ENCODE data around the gene ARHGEF28. TPM values are rescaled to one million over a fixed set of nuclear protein-coding genes. Genes with fewer than 3 reads are reported as not detected.

The ARHGEF28 gene
- total RNA-seq, 2 experiments from 2014 or later = not detected

GRCh38 chr5:73964352-73964865, 338.4 kb downstream of the ARHGEF28 start:
- peaks cover 31% of the 10 kb centered on the region for H3K4me1 ChIP-seq (ENCODE audit: insufficient read depth, low read length, poor library complexity, severe bottlenecking)
- no peaks in the 10 kb centered on the region for H4K20me1 ChIP-seq (ENCODE audit: insufficient read depth, low read length)
- H3K27ac ChIP-seq (ENCODE audit: low read depth, low read length, poor library complexity, severe bottlenecking) = no peak overlapping the region
- H3K79me2 ChIP-seq (ENCODE audit: insufficient read depth, low read depth, low read length) = no peaks in the 10 kb centered on the region
- no peak overlapping the region for H3K4me3 ChIP-seq (ENCODE audit: low read depth, low read length, poor library complexity, severe bottlenecking)
- H3K36me3 ChIP-seq (ENCODE audit: insufficient read depth, low read length) = no peaks in the 10 kb centered on the region
- BruUV-seq (replicated peaks) = no TSS peak
- peak overlapping the region; percentile 7; the same call in 1 of the 2 replicates for H2AFZ ChIP-seq (ENCODE audit: low read length)
- TF ChIP-seq, protein P1, sequence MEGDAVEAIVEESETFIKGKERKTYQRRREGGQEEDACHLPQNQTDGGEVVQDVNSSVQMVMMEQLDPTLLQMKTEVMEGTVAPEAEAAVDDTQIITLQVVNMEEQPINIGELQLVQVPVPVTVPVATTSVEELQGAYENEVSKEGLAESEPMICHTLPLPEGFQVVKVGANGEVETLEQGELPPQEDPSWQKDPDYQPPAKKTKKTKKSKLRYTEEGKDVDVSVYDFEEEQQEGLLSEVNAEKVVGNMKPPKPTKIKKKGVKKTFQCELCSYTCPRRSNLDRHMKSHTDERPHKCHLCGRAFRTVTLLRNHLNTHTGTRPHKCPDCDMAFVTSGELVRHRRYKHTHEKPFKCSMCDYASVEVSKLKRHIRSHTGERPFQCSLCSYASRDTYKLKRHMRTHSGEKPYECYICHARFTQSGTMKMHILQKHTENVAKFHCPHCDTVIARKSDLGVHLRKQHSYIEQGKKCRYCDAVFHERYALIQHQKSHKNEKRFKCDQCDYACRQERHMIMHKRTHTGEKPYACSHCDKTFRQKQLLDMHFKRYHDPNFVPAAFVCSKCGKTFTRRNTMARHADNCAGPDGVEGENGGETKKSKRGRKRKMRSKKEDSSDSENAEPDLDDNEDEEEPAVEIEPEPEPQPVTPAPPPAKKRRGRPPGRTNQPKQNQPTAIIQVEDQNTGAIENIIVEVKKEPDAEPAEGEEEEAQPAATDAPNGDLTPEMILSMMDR (conservative IDR thresholded peaks at IDR 0.05; ENCODE audit: low read length) = no peak
- TF ChIP-seq EZH2phosphoT487 (IDR thresholded peaks at IDR 0.05; ENCODE audit: borderline replicate concordance, low read depth, low read length) = no peak
- no peaks in the 10 kb centered on the region for H3K9me2 ChIP-seq (ENCODE audit: insufficient read depth, low read length)
- intact Hi-C loops (cut with micrococcal nuclease; ENCODE audit: unreplicated experiment) = no loop called here
- DNase-seq (ENCODE audit: low spot score) = no peak
- peaks cover 7% of the 10 kb centered on the region; the same call in 1 of the 2 replicates for H3K9me3 ChIP-seq (ENCODE audit: low read length)
- POLR2A ChIA-PET = no interaction called here
- CTCF ChIA-PET (ENCODE audit: unreplicated experiment) = no interaction called here
- H3K4me2 ChIP-seq (ENCODE audit: low read length) = 0 out of 2 replicates have a peak overlapping the region, but pooled peaks have one; percentile 7

DNA sequence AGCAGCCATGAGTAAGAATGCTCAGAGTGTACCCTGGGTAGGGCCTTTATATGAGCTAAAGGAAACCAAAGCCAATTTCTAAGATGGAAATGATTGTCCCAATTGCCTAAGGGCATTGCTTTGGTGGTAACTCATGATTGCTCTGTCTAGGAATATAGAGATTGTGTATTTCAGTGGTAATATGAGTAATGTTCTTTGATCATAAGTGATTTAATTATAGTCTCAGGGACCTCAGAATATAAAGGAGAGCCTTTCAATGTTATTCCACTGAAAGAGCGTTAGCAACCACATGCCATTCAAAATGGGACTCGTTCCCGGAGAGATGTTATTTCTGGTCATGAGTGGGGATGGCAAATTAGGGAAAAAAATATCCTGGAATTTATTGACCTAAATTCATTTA, 340.5 kb downstream of the ARHGEF28 start:
- intact Hi-C loops (cut with micrococcal nuclease; ENCODE audit: unreplicated experiment) = no loop called here
- no peak for DNase-seq (ENCODE audit: low spot score)
- Histone ChIP-seq H3K27ac (ENCODE audit: low read depth, low read length, poor library complexity, severe bottlenecking) (no peak overlapping the region), H3K36me3 (ENCODE audit: insufficient read depth, low read length) (no peaks in the 10 kb centered on the region), H3K4me1 (ENCODE audit: insufficient read depth, low read length, poor library complexity, severe bottlenecking) (peaks cover 11% of the 10 kb centered on the region), H3K4me3 (ENCODE audit: low read depth, low read length, poor library complexity, severe bottlenecking) (no peak overlapping the region), H3K9me2 (ENCODE audit: insufficient read depth, low read length) (no peaks in the 10 kb centered on the region), H3K4me2 (ENCODE audit: low read length) (no peak overlapping the region), H3K9me3 (ENCODE audit: low read length) (peaks cover 7% of the 10 kb centered on the region; the same call in 1 of the 2 replicates), H3K79me2 (ENCODE audit: insufficient read depth, low read depth, low read length) (no peaks in the 10 kb centered on the region), H2AFZ (ENCODE audit: low read length) (no peak overlapping the region), H4K20me1 (ENCODE audit: insufficient read depth, low read length) (no peaks in the 10 kb centered on the region)
- POLR2A ChIA-PET = no interaction called here
- CTCF ChIA-PET (ENCODE audit: unreplicated experiment) = no interaction called here
- TF ChIP-seq, protein P1 (conservative IDR thresholded peaks at IDR 0.05; ENCODE audit: low read length) = no peak
- TF ChIP-seq EZH2phosphoT487 (IDR thresholded peaks at IDR 0.05; ENCODE audit: borderline replicate concordance, low read depth, low read length) = no peak
- no TSS peak for BruUV-seq (replicated peaks)

DNA sequence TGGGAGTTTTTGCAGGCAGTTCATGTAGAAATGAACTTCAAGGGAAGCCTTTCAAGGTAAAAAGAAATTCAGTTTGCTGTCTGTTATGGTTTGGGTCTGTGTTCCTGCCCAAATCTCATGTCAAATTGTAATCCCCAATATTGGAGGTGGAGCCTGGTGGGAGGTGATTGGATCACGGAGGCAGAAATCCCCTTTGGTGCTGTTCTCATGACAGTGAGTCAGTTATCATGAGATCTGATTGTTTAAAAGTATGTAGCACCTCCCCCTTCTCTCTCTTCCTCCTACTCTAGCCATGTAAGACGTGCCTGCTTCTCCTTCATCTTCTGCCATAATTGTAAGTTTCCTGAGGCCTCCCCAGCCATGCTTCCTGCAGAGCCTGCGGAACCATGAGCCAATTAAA, 341.4 kb downstream of the ARHGEF28 start:
- Histone ChIP-seq H3K36me3 (ENCODE audit: insufficient read depth, low read length) (no peaks in the 10 kb centered on the region), H3K27ac (ENCODE audit: low read depth, low read length, poor library complexity, severe bottlenecking) (no peak overlapping the region), H3K4me2 (ENCODE audit: low read length) (no peak overlapping the region), H3K79me2 (ENCODE audit: insufficient read depth, low read depth, low read length) (no peaks in the 10 kb centered on the region), H4K20me1 (ENCODE audit: insufficient read depth, low read length) (no peaks in the 10 kb centered on the region), H3K4me3 (ENCODE audit: low read depth, low read length, poor library complexity, severe bottlenecking) (no peak overlapping the region), H2AFZ (ENCODE audit: low read length) (no peak overlapping the region), H3K9me2 (ENCODE audit: insufficient read depth, low read length) (no peaks in the 10 kb centered on the region), H3K4me1 (ENCODE audit: insufficient read depth, low read length, poor library complexity, severe bottlenecking) (peaks cover 8% of the 10 kb centered on the region), H3K9me3 (ENCODE audit: low read length) (peaks cover 7% of the 10 kb centered on the region; the same call in 1 of the 2 replicates)
- POLR2A ChIA-PET = no interaction called here
- no peak for TF ChIP-seq EZH2phosphoT487 (IDR thresholded peaks at IDR 0.05; ENCODE audit: borderline replicate concordance, low read depth, low read length)
- TF ChIP-seq, protein P1 (conservative IDR thresholded peaks at IDR 0.05; ENCODE audit: low read length) = no peak
- CTCF ChIA-PET (ENCODE audit: unreplicated experiment) = no interaction called here
- intact Hi-C loops (cut with micrococcal nuclease; ENCODE audit: unreplicated experiment) = no loop called here
- BruUV-seq (replicated peaks) = no TSS peak
- DNase-seq (ENCODE audit: low spot score) = no peak

Measured in OCI-LY7 (cell line).